GM18873 (cell line): ENCODE results near the gene MED13L.

Experiments
- ATAC-seq: cut with Tn5 transposase; IDR thresholded peaks from one replicate; pipeline ENCODE4 v1.9.1; 2021; ENCODE audit warnings: mild to moderate bottlenecking, moderate library complexity, moderate number of reproducible peaks; ENCODE audit not compliant: unreplicated experiment, low FRiP score

MED13L gene

GRCh38 chr12:116104167-116104767 is 173.2 kb downstream of the MED13L start:
- ATAC-seq = no peak

DNA sequence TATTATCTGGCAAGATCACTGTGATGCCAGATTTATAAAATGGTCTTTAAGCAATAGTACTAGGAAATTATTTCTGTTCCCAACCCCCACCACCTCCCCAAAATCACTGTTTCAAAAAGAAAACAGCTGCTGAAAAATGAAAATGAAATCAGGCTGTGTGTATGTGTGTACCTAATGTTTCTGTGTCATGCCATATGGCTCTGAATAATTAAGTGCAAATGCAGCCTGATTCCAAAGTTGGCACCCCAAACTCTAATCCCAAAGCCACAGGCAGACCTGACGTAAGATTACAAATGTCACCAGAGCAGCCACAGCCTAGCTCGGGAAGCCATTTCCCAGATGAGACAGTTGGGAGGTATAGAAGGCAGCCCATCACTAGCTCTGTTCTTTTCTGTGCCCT is 175.5 kb downstream of the MED13L start:
- ATAC-seq = no peak

GRCh38 chr12:116099652-116100432 is 177.7 kb downstream of the MED13L start:
- ATAC-seq = no peak

DNA sequence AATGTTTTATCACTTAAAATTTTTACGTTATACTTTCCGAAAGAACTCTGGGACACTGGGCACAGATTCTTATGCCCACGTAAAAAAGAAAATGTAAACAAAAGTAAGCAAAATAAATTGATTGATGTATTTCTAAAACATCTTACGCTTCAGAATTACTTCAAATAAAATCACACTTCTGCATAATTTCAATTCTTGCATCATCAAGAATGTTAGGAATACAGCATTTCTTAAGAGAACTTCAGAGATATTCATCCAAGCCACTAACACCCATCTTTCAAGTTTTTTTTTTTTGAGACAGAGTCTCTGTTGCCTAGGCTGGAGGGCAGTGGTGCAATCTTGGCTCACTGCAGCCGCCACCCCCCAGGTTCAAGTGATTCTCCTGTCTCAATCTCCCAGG is 180.6 kb downstream of the MED13L start:
- ATAC-seq = no peak

- no peak for ATAC-seq
These were observed 183.0 kb downstream of the MED13L start for GRCh38 chr12:116094475-116094874.

DNA sequence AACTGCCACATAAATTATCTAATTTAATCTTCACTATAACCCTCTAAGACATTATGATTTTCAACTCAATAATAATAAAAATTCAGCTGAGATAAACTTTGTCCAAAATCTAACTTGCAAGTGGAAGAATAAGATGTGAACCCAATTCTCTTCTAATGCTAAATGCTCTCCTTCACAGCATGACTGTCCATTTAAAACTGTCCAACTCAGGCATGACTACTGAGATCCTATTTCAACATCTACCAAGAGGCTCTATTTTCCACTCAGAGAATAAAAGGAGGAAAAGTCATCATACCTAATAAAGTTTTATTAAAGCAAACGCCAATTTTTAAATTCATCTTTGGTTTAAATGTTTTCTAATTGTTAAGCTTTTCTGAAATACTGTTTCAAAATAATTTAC is 183.6 kb downstream of the MED13L start:
- no peak for ATAC-seq

- ATAC-seq = no peak
These were observed 184.7 kb downstream of the MED13L start for GRCh38 chr12:116092776-116093175.

- ATAC-seq = no peak
These were observed 185.3 kb downstream of the MED13L start for GRCh38 chr12:116092162-116092561.

GRCh38 chr12:116091579-116091978 is 185.9 kb downstream of the MED13L start:
- ATAC-seq = no peak

- no peak for ATAC-seq
These were observed 187.0 kb downstream of the MED13L start for GRCh38 chr12:116090516-116090915.

GRCh38 chr12:116089080-116089479 is 188.4 kb downstream of the MED13L start:
- ATAC-seq = no peak

- no peak for ATAC-seq
These were observed 189.5 kb downstream of the MED13L start for GRCh38 chr12:116087962-116088361.

DNA sequence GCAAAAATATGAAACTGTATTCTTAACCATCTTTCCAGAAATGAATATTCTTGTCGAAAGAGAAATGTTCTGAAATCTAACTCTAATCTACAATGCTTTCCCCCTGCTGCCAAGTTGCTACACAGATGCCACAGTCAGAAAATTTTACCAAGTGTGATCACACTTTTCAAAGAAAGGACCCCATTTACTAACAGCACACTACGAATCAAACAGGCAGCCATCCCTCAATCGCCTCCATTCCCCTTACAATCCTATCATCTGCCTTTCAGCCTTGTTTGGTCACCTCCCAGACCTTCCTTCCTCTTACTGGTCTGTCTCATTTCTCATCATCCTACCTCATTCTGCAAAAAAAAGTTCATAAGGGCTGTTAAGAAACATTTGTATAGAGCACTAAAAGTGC is 190.1 kb downstream of the MED13L start:
- no peak for ATAC-seq

DNA sequence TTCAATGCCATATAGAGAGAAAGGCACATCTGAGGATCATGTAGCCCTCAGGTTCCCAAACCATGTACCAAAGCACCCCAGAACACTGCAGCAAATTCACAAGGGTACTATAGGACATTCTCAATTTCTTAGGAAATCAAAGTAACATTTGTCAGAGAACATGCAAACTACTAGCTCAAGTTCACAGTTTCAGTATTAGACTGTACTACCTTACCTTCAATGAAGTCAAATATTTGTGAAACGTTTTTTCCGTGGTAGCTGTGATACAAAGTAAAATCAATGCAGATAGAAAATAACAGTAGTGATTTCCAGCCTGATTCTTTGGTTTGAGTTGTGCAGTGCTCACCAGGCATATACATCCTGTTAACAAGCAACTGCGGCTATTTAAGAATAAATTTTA is 197.1 kb downstream of the MED13L start:
- ATAC-seq = no peak

DNA sequence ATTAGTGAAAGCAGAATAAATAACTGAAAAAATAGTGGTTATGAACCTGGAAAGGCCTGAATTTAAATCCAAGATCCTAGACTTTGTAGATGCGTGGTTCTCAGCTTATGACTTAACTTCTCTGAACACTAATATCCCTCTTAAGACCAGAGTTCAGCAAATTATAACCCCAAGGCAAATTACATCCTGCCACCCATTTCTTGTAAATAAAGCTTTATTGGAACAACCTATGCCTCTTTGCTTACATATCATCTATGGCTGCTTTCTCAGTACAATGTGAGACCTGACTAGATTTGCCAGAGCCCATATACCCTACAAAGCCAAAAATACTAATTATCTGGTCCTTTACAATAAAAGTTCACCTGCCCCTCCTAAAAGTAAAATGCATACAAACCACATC is 199.1 kb downstream of the MED13L start:
- ATAC-seq = no peak

GRCh38 chr12:116077431-116077830 is 200.1 kb downstream of the MED13L start:
- ATAC-seq = no peak

DNA sequence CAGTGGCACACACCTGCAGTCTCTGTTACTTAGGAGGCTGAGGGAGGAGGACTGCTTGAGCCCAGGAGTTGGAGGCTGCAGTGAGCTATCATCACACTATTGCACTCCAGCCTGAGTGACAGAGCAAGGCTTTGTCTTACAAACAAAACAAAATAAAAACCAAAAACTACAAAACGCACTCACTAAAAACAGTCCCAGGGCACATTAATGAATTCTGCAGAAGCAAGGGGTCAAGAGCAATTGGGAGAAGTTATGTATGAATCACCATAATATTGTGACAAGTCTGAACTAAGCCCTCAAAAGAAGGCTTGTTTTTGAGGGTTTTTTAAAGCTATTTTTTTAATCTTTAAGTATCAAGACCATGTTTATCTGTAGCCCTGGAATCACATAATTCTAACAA is 201.1 kb downstream of the MED13L start:
- ATAC-seq = no peak

- no peak for ATAC-seq
These were observed 202.8 kb downstream of the MED13L start for GRCh38 chr12:116074686-116075085.

DNA sequence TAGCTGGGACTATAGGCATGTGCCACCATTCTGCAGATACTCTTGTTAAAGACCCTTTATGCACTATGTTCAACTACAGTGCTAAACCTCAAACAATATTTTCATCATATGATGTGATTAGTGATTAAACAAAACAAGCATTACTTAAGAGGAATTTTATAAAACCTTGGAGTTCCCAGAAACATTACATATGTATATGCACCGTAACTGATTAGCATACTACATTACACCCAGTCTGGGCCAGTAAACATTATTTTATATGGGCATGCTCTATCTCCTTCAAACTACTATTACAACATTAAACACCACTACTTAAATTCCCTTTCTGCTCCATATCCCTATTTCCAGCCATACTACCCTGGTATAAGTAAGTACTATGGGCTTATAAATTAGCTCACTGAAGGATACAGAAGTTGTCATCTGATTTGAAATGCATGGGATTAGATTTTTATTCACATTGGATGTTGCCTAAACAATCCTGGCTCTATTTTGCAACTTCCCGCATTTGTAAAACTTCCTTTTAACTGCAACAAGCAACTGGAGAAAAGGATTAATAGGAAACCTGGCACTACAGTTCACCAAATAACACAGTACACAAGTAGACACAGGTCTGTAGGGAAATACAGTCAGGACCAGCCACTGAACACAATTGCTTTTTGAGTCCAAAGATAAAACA is 205.8 kb downstream of the MED13L start:
- ATAC-seq = no peak

GRCh38 chr12:116070444-116070843 is 207.0 kb downstream of the MED13L start:
- no peak for ATAC-seq

GRCh38 chr12:116069943-116070342 is 207.6 kb downstream of the MED13L start:
- ATAC-seq = no peak

- no peak for ATAC-seq
These were observed 208.6 kb downstream of the MED13L start for GRCh38 chr12:116068853-116069252.
